HTR-8/SVneo (cell line): Measurements from ENCODE around the gene SP100.
"Not testable (repeated sequence)": the region's sequence is repeated elsewhere in the genome, so short reads cannot be mapped to it uniquely, and the experiment has no call there.

Source experiments
- DNase-seq: peaks from one replicate; pipeline ENCODE4 v3.0.0; 2011; ENCODE audit warnings: low spot score, mixed read lengths; ENCODE audit not compliant: insufficient read length
- FAIRE-seq: peaks from 2 replicates; lab custom pipeline; 2011; peaks lifted over from hg19 to GRCh38; lab: Jason Lieb, UNC

SP100 gene

GRCh38 chr2:230453006-230453405, 37.0 kb downstream of the SP100 start:
- DNase-seq, result no peak
- no peak for FAIRE-seq

GRCh38 chr2:230455005-230455684, 39.1 kb downstream of the SP100 start:
- no peak for FAIRE-seq

GRCh38 chr2:230457073-230457768, 41.2 kb downstream of the SP100 start:
- DNase-seq (no peak), FAIRE-seq (no peak)

More at GRCh38 chr2:230455005-230455684, 39.1 kb downstream of the SP100 start:
- DNase-seq, result no peak

GRCh38 chr2:230457793-230458192, 41.8 kb downstream of the SP100 start:
- DNase-seq (no peak), FAIRE-seq (no peak)

GRCh38 chr2:230459216-230459615, 43.2 kb downstream of the SP100 start:
- DNase-seq, result no peak
- FAIRE-seq, result no peak

- no peak for DNase-seq
- no peak for FAIRE-seq
Observed at GRCh38 chr2:230471074-230471473, 55.1 kb downstream of the SP100 start.

- FAIRE-seq, result no peak
- DNase-seq, result peak; percentile 10
Observed at GRCh38 chr2:230472621-230473018, 56.6 kb downstream of the SP100 start.

GRCh38 chr2:230473378-230473777, 57.4 kb downstream of the SP100 start:
- DNase-seq (no peak), FAIRE-seq (no peak)

GRCh38 chr2:230475143-230475542, 59.1 kb downstream of the SP100 start:
- DNase-seq (no peak), FAIRE-seq (no peak)

- FAIRE-seq (no peak), DNase-seq (no peak)
Observed at GRCh38 chr2:230485801-230486341, 69.9 kb downstream of the SP100 start.

GRCh38 chr2:230491219-230491618, 75.2 kb downstream of the SP100 start:
- DNase-seq, FAIRE-seq: not testable (repeated sequence)

- FAIRE-seq, result no peak
- DNase-seq, result no peak
Observed at GRCh38 chr2:230492107-230492506, 76.1 kb downstream of the SP100 start.

GRCh38 chr2:230494980-230495379, 79.0 kb downstream of the SP100 start:
- DNase-seq (no peak), FAIRE-seq (no peak)

GRCh38 chr2:230496891-230497290, 80.9 kb downstream of the SP100 start:
- DNase-seq (no peak), FAIRE-seq (no peak)

- DNase-seq (no peak), FAIRE-seq (no peak)
Observed at GRCh38 chr2:230498506-230499107, 82.6 kb downstream of the SP100 start.

- FAIRE-seq (no peak), DNase-seq (no peak)
Observed at GRCh38 chr2:230502593-230502992, 86.6 kb downstream of the SP100 start.

- FAIRE-seq, result no peak
Observed at GRCh38 chr2:230503798-230504197, 87.8 kb downstream of the SP100 start.

GRCh38 chr2:230505162-230505561, 89.2 kb downstream of the SP100 start:
- DNase-seq (no peak), FAIRE-seq (no peak)

More at GRCh38 chr2:230503798-230504197, 87.8 kb downstream of the SP100 start:
- no peak for DNase-seq

GRCh38 chr2:230512955-230513748, 97.2 kb downstream of the SP100 start:
- no peak for DNase-seq
- no peak for FAIRE-seq
